Heart left ventricle (tissue), 13 donors: ENCODE measurements around the gene TACC3.

Experiments used
- CTCF ChIP-seq, 12 donors: fragments of 200-600 bp; sonication (generic) in 4 of 12; IDR thresholded peaks; one replicate each; pipeline versions ENCODE4 v1.5.0 to v1.8.0; 2018 to 2022; ENCODE audit warnings: antibody characterized with exemption in 12 of 12, mild to moderate bottlenecking in 5 of 12
- POLR2A ChIP-seq, 2 donors: fragments of 450-650 bp; IDR thresholded peaks; one replicate each; pipeline ENCODE4 v1.6.1; 2017; ENCODE audit warnings: antibody characterized with exemption in 2 of 2, mild to moderate bottlenecking in 2 of 2, moderate library complexity in 2 of 2
- donor health status: ischemic (EF 13 %, LVEDD 7.1; RV severe dilation, severe dysfunction).
- donor health status: DM: no; HTN: yes; CAD: no.
- donor health status: DM: no; HTN: no; CAD: no.
- donor health status: ischemic (EF 25% LVEDD 6.9; RV normal size, moderate dysfunction).
- donor health status: ischemic (EF 25% LVEDD 5.7; RV mildly dilated, moderate dysfunction).
- donor health status: ischemic (EF 35%, LVEDD 5.7; RV mildly dilated, moderate dysfunction).
- donor health status: nonischemic (EF 11% LVEDD 7.7; RV severe dilation, severe dysfunction).
- donor health status: DM: yes; HTN: yes; CAD: no.
- donor health status: PGD.
- donor health status: ischemic (EF 29% LVEDD 5.4; RV normal size, mild dysfunction).
- donor health status: nonischemic (EF 23%, LVEDD 6.1; RV moderate dilation, normal function).

GRCh38 chr4:1766106-1767060 is 45.1 kb downstream of the TACC3 start:
- TF ChIP-seq CTCF (IDR thresholded peaks at IDR 0.05) (no peak), POLR2A (IDR thresholded peaks at IDR 0.05) (no peak)
